Measurements from ENCODE around the gene PDE11A. TPM values are rescaled to one million over a fixed set of nuclear protein-coding genes. Genes with fewer than 3 reads are reported as not detected.

The PDE11A gene
- total and polyA plus RNA-seq, 4 donors, result 1.0 to 5.9 (median 1.7) TPM

DNA sequence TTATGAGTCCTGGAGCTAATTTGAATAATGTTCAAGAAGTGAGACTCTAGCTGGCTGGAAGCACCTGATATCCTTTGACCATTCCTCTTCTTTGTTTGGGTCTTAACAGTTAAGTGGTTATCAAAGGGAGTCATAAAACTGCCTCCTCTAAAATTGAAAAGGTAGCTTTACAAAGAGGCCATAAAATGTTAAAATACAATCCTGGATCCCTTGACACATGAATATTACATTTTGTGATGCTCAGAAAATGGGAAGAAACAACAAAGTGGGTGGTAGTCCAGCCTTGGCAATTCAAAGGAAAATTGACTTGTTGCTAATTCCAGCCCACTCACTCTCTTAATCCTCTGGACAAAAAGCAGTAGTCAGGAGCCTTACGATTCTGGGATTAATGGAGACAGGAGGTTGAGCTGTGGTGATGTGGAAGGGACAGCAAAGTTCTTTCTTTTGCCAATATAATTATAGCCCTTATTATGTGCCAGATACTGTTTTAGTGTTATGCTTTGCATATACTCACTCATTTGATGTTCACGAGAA, 339.2 kb downstream of the PDE11A start:
- TF ChIP-seq HNF4A (conservative IDR thresholded peaks at IDR 0.05) (no peak), TAF1 (conservative IDR thresholded peaks at IDR 0.05) (no peak), FOXA2 (IDR thresholded peaks at IDR 0.05) (no peak), GABPA (IDR thresholded peaks at IDR 0.05 in 1 of 2, conservative IDR thresholded peaks at IDR 0.05 in 1 of 2) (no peak), JUND (IDR thresholded peaks at IDR 0.05) (no peak), SP1 (IDR thresholded peaks at IDR 0.05) (no peak), RXRA (IDR thresholded peaks at IDR 0.05) (no peak)
- TF ChIP-seq, protein P1, sequence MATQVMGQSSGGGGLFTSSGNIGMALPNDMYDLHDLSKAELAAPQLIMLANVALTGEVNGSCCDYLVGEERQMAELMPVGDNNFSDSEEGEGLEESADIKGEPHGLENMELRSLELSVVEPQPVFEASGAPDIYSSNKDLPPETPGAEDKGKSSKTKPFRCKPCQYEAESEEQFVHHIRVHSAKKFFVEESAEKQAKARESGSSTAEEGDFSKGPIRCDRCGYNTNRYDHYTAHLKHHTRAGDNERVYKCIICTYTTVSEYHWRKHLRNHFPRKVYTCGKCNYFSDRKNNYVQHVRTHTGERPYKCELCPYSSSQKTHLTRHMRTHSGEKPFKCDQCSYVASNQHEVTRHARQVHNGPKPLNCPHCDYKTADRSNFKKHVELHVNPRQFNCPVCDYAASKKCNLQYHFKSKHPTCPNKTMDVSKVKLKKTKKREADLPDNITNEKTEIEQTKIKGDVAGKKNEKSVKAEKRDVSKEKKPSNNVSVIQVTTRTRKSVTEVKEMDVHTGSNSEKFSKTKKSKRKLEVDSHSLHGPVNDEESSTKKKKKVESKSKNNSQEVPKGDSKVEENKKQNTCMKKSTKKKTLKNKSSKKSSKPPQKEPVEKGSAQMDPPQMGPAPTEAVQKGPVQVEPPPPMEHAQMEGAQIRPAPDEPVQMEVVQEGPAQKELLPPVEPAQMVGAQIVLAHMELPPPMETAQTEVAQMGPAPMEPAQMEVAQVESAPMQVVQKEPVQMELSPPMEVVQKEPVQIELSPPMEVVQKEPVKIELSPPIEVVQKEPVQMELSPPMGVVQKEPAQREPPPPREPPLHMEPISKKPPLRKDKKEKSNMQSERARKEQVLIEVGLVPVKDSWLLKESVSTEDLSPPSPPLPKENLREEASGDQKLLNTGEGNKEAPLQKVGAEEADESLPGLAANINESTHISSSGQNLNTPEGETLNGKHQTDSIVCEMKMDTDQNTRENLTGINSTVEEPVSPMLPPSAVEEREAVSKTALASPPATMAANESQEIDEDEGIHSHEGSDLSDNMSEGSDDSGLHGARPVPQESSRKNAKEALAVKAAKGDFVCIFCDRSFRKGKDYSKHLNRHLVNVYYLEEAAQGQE (IDR thresholded peaks at IDR 0.05), result no peak
- TF ChIP-seq, protein P2, sequence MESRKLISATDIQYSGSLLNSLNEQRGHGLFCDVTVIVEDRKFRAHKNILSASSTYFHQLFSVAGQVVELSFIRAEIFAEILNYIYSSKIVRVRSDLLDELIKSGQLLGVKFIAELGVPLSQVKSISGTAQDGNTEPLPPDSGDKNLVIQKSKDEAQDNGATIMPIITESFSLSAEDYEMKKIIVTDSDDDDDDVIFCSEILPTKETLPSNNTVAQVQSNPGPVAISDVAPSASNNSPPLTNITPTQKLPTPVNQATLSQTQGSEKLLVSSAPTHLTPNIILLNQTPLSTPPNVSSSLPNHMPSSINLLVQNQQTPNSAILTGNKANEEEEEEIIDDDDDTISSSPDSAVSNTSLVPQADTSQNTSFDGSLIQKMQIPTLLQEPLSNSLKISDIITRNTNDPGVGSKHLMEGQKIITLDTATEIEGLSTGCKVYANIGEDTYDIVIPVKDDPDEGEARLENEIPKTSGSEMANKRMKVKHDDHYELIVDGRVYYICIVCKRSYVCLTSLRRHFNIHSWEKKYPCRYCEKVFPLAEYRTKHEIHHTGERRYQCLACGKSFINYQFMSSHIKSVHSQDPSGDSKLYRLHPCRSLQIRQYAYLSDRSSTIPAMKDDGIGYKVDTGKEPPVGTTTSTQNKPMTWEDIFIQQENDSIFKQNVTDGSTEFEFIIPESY (IDR thresholded peaks at IDR 0.05), result no peak
- TF ChIP-seq, protein P3, sequence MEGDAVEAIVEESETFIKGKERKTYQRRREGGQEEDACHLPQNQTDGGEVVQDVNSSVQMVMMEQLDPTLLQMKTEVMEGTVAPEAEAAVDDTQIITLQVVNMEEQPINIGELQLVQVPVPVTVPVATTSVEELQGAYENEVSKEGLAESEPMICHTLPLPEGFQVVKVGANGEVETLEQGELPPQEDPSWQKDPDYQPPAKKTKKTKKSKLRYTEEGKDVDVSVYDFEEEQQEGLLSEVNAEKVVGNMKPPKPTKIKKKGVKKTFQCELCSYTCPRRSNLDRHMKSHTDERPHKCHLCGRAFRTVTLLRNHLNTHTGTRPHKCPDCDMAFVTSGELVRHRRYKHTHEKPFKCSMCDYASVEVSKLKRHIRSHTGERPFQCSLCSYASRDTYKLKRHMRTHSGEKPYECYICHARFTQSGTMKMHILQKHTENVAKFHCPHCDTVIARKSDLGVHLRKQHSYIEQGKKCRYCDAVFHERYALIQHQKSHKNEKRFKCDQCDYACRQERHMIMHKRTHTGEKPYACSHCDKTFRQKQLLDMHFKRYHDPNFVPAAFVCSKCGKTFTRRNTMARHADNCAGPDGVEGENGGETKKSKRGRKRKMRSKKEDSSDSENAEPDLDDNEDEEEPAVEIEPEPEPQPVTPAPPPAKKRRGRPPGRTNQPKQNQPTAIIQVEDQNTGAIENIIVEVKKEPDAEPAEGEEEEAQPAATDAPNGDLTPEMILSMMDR (IDR thresholded peaks at IDR 0.05; ENCODE audit: low read depth, low read length, missing input control), result no peak
- DNase-seq (ENCODE audit: low spot score), result no peak
- Histone ChIP-seq H3K9ac (ENCODE audit: low read depth in 1 of 2, low read length in 2 of 2) (no peak overlapping the region), H3K27me3 (ENCODE audit: control insufficient read depth in 4 of 4, insufficient read depth in 4 of 4, low read length in 3 of 4) (no peaks in the 10 kb centered on the region), H3K4me1 (ENCODE audit: control insufficient read depth in 4 of 4, insufficient read depth in 4 of 4, low read length in 3 of 4) (no peaks in the 10 kb centered on the region), H3K27ac (ENCODE audit: low read depth in 1 of 2, low read length in 2 of 2) (no peak overlapping the region), H3K4me3 (ENCODE audit: low read depth in 1 of 3, low read length in 3 of 3) (no peak overlapping the region), H3K9me3 (ENCODE audit: control insufficient read depth in 4 of 4, low read length in 3 of 4) (no peaks in the 10 kb centered on the region), H3K36me3 (ENCODE audit: control insufficient read depth in 4 of 4, insufficient read depth in 3 of 4, low read depth in 1 of 4, low read length in 3 of 4) (no peaks in the 10 kb centered on the region)
- 91% methylated on average over 2 of the region's 2 CpGs for WGBS

DNA sequence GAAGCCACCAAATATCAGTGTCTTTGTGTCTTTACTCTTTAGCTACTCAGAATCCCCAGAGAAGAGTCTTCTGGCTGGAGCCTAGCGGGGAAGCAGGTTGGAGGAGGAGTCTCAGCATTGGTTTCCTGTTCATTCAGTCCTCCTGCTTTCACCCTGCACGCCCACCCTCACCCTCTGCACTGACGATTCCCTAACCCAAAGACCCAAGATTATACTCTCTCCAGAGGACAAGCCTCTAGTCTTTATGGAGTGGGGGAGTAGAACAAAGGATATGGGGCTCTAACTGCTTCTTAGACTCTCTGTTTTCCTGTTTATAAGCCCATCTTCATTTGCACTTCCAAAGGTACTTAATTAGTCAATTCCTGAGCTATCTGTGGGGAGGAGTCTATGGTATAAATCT, 341.2 kb downstream of the PDE11A start:
- WGBS, result 76% methylated on average over 3 of the region's 3 CpGs
- Histone ChIP-seq H3K9ac (ENCODE audit: low read depth in 1 of 2, low read length in 2 of 2) (no peak overlapping the region), H3K27ac (ENCODE audit: low read depth in 1 of 2, low read length in 2 of 2) (no peak overlapping the region), H3K4me1 (ENCODE audit: control insufficient read depth in 4 of 4, insufficient read depth in 4 of 4, low read length in 3 of 4) (no peaks in the 10 kb centered on the region), H3K36me3 (ENCODE audit: control insufficient read depth in 4 of 4, insufficient read depth in 3 of 4, low read depth in 1 of 4, low read length in 3 of 4) (no peaks in the 10 kb centered on the region), H3K27me3 (ENCODE audit: control insufficient read depth in 4 of 4, insufficient read depth in 4 of 4, low read length in 3 of 4) (no peaks in the 10 kb centered on the region), H3K9me3 (ENCODE audit: control insufficient read depth in 4 of 4, low read length in 3 of 4) (no peaks in the 10 kb centered on the region), H3K4me3 (ENCODE audit: low read depth in 1 of 3, low read length in 3 of 3) (no peak overlapping the region)
- DNase-seq (ENCODE audit: low spot score), result no peak
- no peak for TF ChIP-seq RXRA (IDR thresholded peaks at IDR 0.05)
- TF ChIP-seq FOXA2 (IDR thresholded peaks at IDR 0.05), result no peak
- TF ChIP-seq GABPA (IDR thresholded peaks at IDR 0.05 in 1 of 2, conservative IDR thresholded peaks at IDR 0.05 in 1 of 2), result no peak
- no peak for TF ChIP-seq JUND (IDR thresholded peaks at IDR 0.05)
- no peak for TF ChIP-seq FOXA1 (IDR thresholded peaks at IDR 0.05)
- TF ChIP-seq, protein P2 (IDR thresholded peaks at IDR 0.05), result no peak
- TF ChIP-seq, protein P3 (IDR thresholded peaks at IDR 0.05; ENCODE audit: low read depth, low read length, missing input control), result no peak
- no peak for TF ChIP-seq TAF1 (conservative IDR thresholded peaks at IDR 0.05)
- TF ChIP-seq, protein P4, sequence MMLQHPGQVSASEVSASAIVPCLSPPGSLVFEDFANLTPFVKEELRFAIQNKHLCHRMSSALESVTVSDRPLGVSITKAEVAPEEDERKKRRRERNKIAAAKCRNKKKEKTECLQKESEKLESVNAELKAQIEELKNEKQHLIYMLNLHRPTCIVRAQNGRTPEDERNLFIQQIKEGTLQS (IDR thresholded peaks at IDR 0.05), result no peak
- no peak for TF ChIP-seq HNF4G (IDR thresholded peaks at IDR 0.05)
- TF ChIP-seq YY1 (IDR thresholded peaks at IDR 0.05), result no peak
- TF ChIP-seq HNF4A (conservative IDR thresholded peaks at IDR 0.05), result no peak
- TF ChIP-seq, protein P1 (IDR thresholded peaks at IDR 0.05), result no peak
